ENCODE data around the gene RNF112.

DNA sequence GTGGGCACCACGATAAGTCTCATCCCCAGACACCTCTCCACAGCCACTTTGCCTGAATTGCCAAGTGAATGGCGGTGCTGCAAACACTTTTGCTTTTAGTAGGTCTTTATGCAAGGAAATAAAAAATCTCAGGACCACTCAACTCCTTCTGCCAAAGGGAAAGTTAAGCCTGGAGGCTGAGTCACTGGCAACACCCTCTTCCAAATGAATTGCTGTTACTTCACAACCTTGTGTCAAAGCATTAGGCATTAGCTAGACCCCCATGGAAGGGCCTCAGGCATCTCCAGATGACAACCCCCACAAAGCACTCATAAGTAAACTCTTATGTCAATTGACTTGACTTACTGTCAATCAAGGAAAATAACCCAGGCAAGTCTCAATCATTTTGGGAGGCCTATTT, 43.0 kb downstream of the RNF112 start:
- TF ChIP-seq, protein P1, sequence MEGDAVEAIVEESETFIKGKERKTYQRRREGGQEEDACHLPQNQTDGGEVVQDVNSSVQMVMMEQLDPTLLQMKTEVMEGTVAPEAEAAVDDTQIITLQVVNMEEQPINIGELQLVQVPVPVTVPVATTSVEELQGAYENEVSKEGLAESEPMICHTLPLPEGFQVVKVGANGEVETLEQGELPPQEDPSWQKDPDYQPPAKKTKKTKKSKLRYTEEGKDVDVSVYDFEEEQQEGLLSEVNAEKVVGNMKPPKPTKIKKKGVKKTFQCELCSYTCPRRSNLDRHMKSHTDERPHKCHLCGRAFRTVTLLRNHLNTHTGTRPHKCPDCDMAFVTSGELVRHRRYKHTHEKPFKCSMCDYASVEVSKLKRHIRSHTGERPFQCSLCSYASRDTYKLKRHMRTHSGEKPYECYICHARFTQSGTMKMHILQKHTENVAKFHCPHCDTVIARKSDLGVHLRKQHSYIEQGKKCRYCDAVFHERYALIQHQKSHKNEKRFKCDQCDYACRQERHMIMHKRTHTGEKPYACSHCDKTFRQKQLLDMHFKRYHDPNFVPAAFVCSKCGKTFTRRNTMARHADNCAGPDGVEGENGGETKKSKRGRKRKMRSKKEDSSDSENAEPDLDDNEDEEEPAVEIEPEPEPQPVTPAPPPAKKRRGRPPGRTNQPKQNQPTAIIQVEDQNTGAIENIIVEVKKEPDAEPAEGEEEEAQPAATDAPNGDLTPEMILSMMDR (conservative IDR thresholded peaks at IDR 0.05; ENCODE audit: low read depth, low read length), result no peak
- no peak for TF ChIP-seq EZH2phosphoT487 (IDR thresholded peaks at IDR 0.05; ENCODE audit: borderline replicate concordance, low read length)
